H9 (cell line): ENCODE measurements around the gene MIPOL1. TPM values are rescaled to one million over a fixed set of nuclear protein-coding genes. Genes with fewer than 3 reads are reported as not detected.

Experiments used
- DNase-seq: peaks from one replicate; pipeline ENCODE4 v3.0.0-alpha.2; 2017
- H2AFZ ChIP-seq: one replicate; pipeline ENCODE4 v1.6.1; 2013; ENCODE audit warnings: mild to moderate bottlenecking, low read length, control low read depth, moderate library complexity
- H2AK5ac ChIP-seq: 2 replicates; pipeline ENCODE4 v1.6.1; 2013; ENCODE audit warnings: low read length, control low read depth, mixed read lengths; ENCODE audit not compliant: insufficient read length
- H2BK120ac ChIP-seq: one replicate; pipeline ENCODE4 v1.6.1; 2013; ENCODE audit warnings: low read depth, mild to moderate bottlenecking, low read length, control low read depth, inconsistent platforms; ENCODE audit not compliant: poor library complexity, severe bottlenecking
- H2BK12ac ChIP-seq: 2 replicates; pipeline ENCODE4 v1.6.1; 2013; ENCODE audit warnings: low read length, control low read depth, mixed read lengths, low read depth; ENCODE audit not compliant: insufficient read length
- H2BK15ac ChIP-seq: 2 replicates; pipeline ENCODE4 v1.6.1; 2013; ENCODE audit warnings: low read depth, low read length, control low read depth
- H2BK20ac ChIP-seq: one replicate; pipeline ENCODE4 v1.6.1; 2013; ENCODE audit warnings: low read depth, mild to moderate bottlenecking, low read length, control low read depth, inconsistent platforms; ENCODE audit not compliant: poor library complexity, severe bottlenecking
- H2BK5ac ChIP-seq: 2 replicates; pipeline ENCODE4 v1.6.1; 2013; ENCODE audit warnings: low read length, control low read depth, mixed read lengths; ENCODE audit not compliant: insufficient read length
- H3K14ac ChIP-seq: 2 replicates; pipeline ENCODE4 v1.6.1; 2013; ENCODE audit warnings: low read length, control low read depth; ENCODE audit not compliant: insufficient read depth
- H3K18ac ChIP-seq: 2 replicates; pipeline ENCODE4 v1.6.1; 2013; ENCODE audit warnings: low read depth, mild to moderate bottlenecking, mixed read lengths, low read length, control low read depth; ENCODE audit not compliant: insufficient read length
- H3K23ac ChIP-seq: 2 replicates; pipeline ENCODE4 v1.6.1; 2013; ENCODE audit warnings: low read length, control low read depth, mixed read lengths, low read depth; ENCODE audit not compliant: insufficient read length
- H3K23me2 ChIP-seq: 2 replicates; pipeline ENCODE4 v1.6.1; 2013; ENCODE audit warnings: low read depth, mild to moderate bottlenecking, mixed read lengths, low read length, control low read depth; ENCODE audit not compliant: insufficient read length, poor library complexity, severe bottlenecking
- H3K27ac ChIP-seq: 2 replicates; pipeline ENCODE4 v1.5.1; 2013; ENCODE audit warnings: low read length, control low read depth, mixed read lengths, low read depth; ENCODE audit not compliant: insufficient read length
- H3K27me3 ChIP-seq: 2 replicates; pipeline ENCODE4 v1.6.1; 2013; ENCODE audit warnings: low read length, control low read depth, inconsistent platforms; ENCODE audit not compliant: insufficient read depth
- H3K4ac ChIP-seq: 2 replicates; pipeline ENCODE4 v1.6.1; 2013; ENCODE audit warnings: low read depth, mild to moderate bottlenecking, control low read depth, inconsistent platforms, low read length, moderate library complexity
- H3K4me1 ChIP-seq: 2 replicates; pipeline ENCODE4 v1.6.1; 2013; ENCODE audit warnings: low read length, control low read depth, inconsistent platforms; ENCODE audit not compliant: insufficient read depth
- H3K4me2 ChIP-seq: 2 replicates; pipeline ENCODE4 v1.6.1; 2013; ENCODE audit warnings: low read length, control low read depth, mixed read lengths; ENCODE audit not compliant: insufficient read length, insufficient read depth
- H3K56ac ChIP-seq: 2 replicates; pipeline ENCODE4 v1.6.1; 2013; ENCODE audit warnings: low read depth, mild to moderate bottlenecking, mixed read lengths, low read length, control low read depth; ENCODE audit not compliant: insufficient read length
- H3K79me1 ChIP-seq: 2 replicates; pipeline ENCODE4 v1.6.1; 2013; ENCODE audit warnings: low read depth, mild to moderate bottlenecking, moderate library complexity, low read length, control low read depth, inconsistent platforms; ENCODE audit not compliant: insufficient read depth, poor library complexity, severe bottlenecking
- H3K79me2 ChIP-seq: 2 replicates; pipeline ENCODE4 v1.6.1; 2013; ENCODE audit warnings: low read length, control low read depth, inconsistent platforms; ENCODE audit not compliant: insufficient read depth
- H3K9ac ChIP-seq: 2 replicates; pipeline ENCODE4 v1.6.1; 2013; ENCODE audit warnings: low read length, control low read depth, mixed read lengths; ENCODE audit not compliant: insufficient read length; ENCODE audit errors: extremely low read depth
- H3K9me3 ChIP-seq: one replicate; pipeline ENCODE4 v1.6.1; 2013; ENCODE audit warnings: low read depth, low read length, inconsistent platforms; ENCODE audit not compliant: control insufficient read depth
- H3T11ph ChIP-seq: one replicate; pipeline ENCODE4 v1.6.1; 2013; ENCODE audit warnings: mild to moderate bottlenecking, low read length, control low read depth, inconsistent platforms
- H4K20me1 ChIP-seq: one replicate; pipeline ENCODE4 v1.6.1; 2013; ENCODE audit not compliant: control insufficient read depth, insufficient read length, insufficient read depth
- H4K5ac ChIP-seq: 2 replicates; pipeline ENCODE4 v1.6.1; 2013; ENCODE audit warnings: low read depth, mild to moderate bottlenecking, mixed read lengths, low read length, control low read depth; ENCODE audit not compliant: insufficient read length
- H4K8ac ChIP-seq: replicated peaks from 2 replicates; pipeline ENCODE4 v1.6.1; 2013; ENCODE audit warnings: low read length, control low read depth, mixed read lengths, low read depth; ENCODE audit not compliant: insufficient read length
- H4K91ac ChIP-seq: 2 replicates; pipeline ENCODE4 v1.6.1; 2013; ENCODE audit warnings: low read depth, mild to moderate bottlenecking, moderate library complexity, mixed read lengths, low read length, control low read depth; ENCODE audit not compliant: insufficient read length
- H3K27ac Mint-ChIP-seq, 3 experiments: 2 replicates in 2 of 3; 3 replicates in 1 of 3; pipeline ENCODE4 v1.8.0; 2020 to 2021; ENCODE audit warnings: mixed read lengths in 3 of 3, mild to moderate bottlenecking in 1 of 3, moderate library complexity in 1 of 3
- H3K27me3 Mint-ChIP-seq: 2 replicates; pipeline ENCODE4 v1.8.0; 2021; ENCODE audit warnings: low read depth, mild to moderate bottlenecking, moderate library complexity, mixed read lengths
- H3K36me3 Mint-ChIP-seq, 3 experiments: 2 replicates in 2 of 3; 3 replicates in 1 of 3; pipeline ENCODE4 v1.8.0; 2020 to 2021; ENCODE audit warnings: low read depth in 3 of 3, mixed read lengths in 3 of 3; ENCODE audit not compliant: insufficient read depth in 1 of 3
- H3K4me1 Mint-ChIP-seq, 2 experiments: 2 replicates each; pipeline ENCODE4 v1.8.0; 2020; ENCODE audit warnings: mixed read lengths in 2 of 2
- H3K4me3 Mint-ChIP-seq, 2 experiments: 2 replicates in 1 of 2; 3 replicates in 1 of 2; pipeline ENCODE4 v1.8.0; 2020 to 2021; ENCODE audit warnings: mild to moderate bottlenecking in 2 of 2, mixed read lengths in 2 of 2, moderate library complexity in 1 of 2
- H3K9me3 Mint-ChIP-seq, 2 experiments: 2 replicates in 1 of 2; 3 replicates in 1 of 2; pipeline ENCODE4 v1.8.0; 2020; ENCODE audit warnings: mild to moderate bottlenecking in 2 of 2, mixed read lengths in 2 of 2, moderate library complexity in 1 of 2
- WGBS: extraction: QIAGEN DNeasy Blood & Tissue Kit; methylation state at CpG from one replicate; pipeline ENCODE4 v1.1.7; 2013; ENCODE audit warnings: missing lambda C conversion rate, low lambda C conversion rate, mixed read lengths; ENCODE audit not compliant: insufficient read length; ENCODE audit errors: extremely low coverage; 5-methylcytosine and 5-hydroxymethylcytosine counted together
- total RNA-seq: library from RNA; stranded (reverse); gene quantifications from 2 replicates; pipeline ENCODE4 v1.2.1, GENCODE V29; 2021
- TF ChIP-seq, protein P1 (sequence below): fragments of 200-600 bp; sonication (generic); conservative IDR thresholded peaks from 3 replicates; pipeline ENCODE4 v1.8.0; 2021; ENCODE audit warnings: antibody characterized with exemption, mild to moderate bottlenecking

Gene MIPOL1
- total RNA-seq, 1 experiment from 2014 or later: 15.6 TPM

- H3K27me3 ChIP-seq: peaks cover 26% of the 10 kb centered on the region; the same call in 1 of the 2 replicates
- no peak overlapping the region for H2BK5ac ChIP-seq
- TF ChIP-seq, protein P1, sequence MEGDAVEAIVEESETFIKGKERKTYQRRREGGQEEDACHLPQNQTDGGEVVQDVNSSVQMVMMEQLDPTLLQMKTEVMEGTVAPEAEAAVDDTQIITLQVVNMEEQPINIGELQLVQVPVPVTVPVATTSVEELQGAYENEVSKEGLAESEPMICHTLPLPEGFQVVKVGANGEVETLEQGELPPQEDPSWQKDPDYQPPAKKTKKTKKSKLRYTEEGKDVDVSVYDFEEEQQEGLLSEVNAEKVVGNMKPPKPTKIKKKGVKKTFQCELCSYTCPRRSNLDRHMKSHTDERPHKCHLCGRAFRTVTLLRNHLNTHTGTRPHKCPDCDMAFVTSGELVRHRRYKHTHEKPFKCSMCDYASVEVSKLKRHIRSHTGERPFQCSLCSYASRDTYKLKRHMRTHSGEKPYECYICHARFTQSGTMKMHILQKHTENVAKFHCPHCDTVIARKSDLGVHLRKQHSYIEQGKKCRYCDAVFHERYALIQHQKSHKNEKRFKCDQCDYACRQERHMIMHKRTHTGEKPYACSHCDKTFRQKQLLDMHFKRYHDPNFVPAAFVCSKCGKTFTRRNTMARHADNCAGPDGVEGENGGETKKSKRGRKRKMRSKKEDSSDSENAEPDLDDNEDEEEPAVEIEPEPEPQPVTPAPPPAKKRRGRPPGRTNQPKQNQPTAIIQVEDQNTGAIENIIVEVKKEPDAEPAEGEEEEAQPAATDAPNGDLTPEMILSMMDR: no peak
- peaks cover under 1% of the 10 kb centered on the region for H3K23me2 ChIP-seq
- H4K8ac ChIP-seq: no peak overlapping the region
- H3K27ac Mint-ChIP-seq: no peak overlapping the region
- no peak overlapping the region for H2BK12ac ChIP-seq
- no peak overlapping the region for H4K91ac ChIP-seq
- H3K36me3 Mint-ChIP-seq: no peaks in the 10 kb centered on the region
- peaks cover 0 to 3% of the 10 kb centered on the region in 2 experiments; a peak in 3 of 5 replicates for H3K9me3 Mint-ChIP-seq
- DNase-seq: no peak
- no peak overlapping the region for H2BK120ac ChIP-seq
- no peaks in the 10 kb centered on the region for H3K79me2 ChIP-seq
- no peak overlapping the region for H3K23ac ChIP-seq
- no peak overlapping the region for H3K4me2 ChIP-seq
- no peak overlapping the region for H3K4me3 Mint-ChIP-seq
- no peaks in the 10 kb centered on the region for H3K79me1 ChIP-seq
- no peak overlapping the region for H2AFZ ChIP-seq
- no peak overlapping the region for H2BK20ac ChIP-seq
- no peaks in the 10 kb centered on the region for H3K9me3 ChIP-seq
- H3T11ph ChIP-seq: no peak overlapping the region
- no peak overlapping the region for H3K9ac ChIP-seq
- H2BK15ac ChIP-seq: no peak overlapping the region; the same call in 1 of the 2 replicates
- no CpG with 5 or more reads among the region's 9 CpGs for WGBS
- H3K4me1 Mint-ChIP-seq: peaks cover 0 to 4% of the 10 kb centered on the region in 2 experiments; a peak in 3 of 4 replicates
- no peak overlapping the region for H2AK5ac ChIP-seq
- H3K27me3 Mint-ChIP-seq: peaks cover 95% of the 10 kb centered on the region
- H3K14ac ChIP-seq: no peak overlapping the region
- H3K4me1 ChIP-seq: no peaks in the 10 kb centered on the region
- no peak overlapping the region for H3K4ac ChIP-seq
- H3K56ac ChIP-seq: no peak overlapping the region
- no peaks in the 10 kb centered on the region for H4K20me1 ChIP-seq
- no peak overlapping the region for H3K27ac ChIP-seq
- H3K18ac ChIP-seq: no peak overlapping the region
- no peak overlapping the region for H4K5ac ChIP-seq
Measured at GRCh38 chr14:37579274-37579673, 381.5 kb downstream of the MIPOL1 start.
